DMS 273 treated with DMSO at 0.1 percent for 48 hours (cell line): ENCODE results near the gene SETBP1.
A peak's percentile ranks its signal among the peaks of the same experiment; 100 is the strongest.

ENCODE experiments used
- DNase-seq: peaks from one replicate; lab custom pipeline; 2025; lab: John Stamatoyannopoulos, UW

SETBP1 gene

GRCh38 chr18:44731530-44732237, 51.0 kb downstream of the SETBP1 start:
- DNase-seq: no peak

- DNase-seq: no peak
Measured at GRCh38 chr18:44732238-44732563, 51.5 kb downstream of the SETBP1 start.

- DNase-seq: no peak
Measured at GRCh38 chr18:44732599-44732998, 51.9 kb downstream of the SETBP1 start.

- DNase-seq: no peak
Measured at GRCh38 chr18:44733069-44733753, 52.5 kb downstream of the SETBP1 start.

- no peak for DNase-seq
Measured at GRCh38 chr18:44733754-44734465, 53.2 kb downstream of the SETBP1 start.

- no peak for DNase-seq
Measured at GRCh38 chr18:44735096-44735495, 54.4 kb downstream of the SETBP1 start.

GRCh38 chr18:44736664-44737380, 56.1 kb downstream of the SETBP1 start:
- DNase-seq: no peak

- DNase-seq: no peak
Measured at GRCh38 chr18:44737623-44738022, 56.9 kb downstream of the SETBP1 start.

- no peak for DNase-seq
Measured at GRCh38 chr18:44740000-44740399, 59.3 kb downstream of the SETBP1 start.

- peak; percentile 33 for DNase-seq
Measured at GRCh38 chr18:44741085-44741484, 60.4 kb downstream of the SETBP1 start.

- no peak for DNase-seq
Measured at GRCh38 chr18:44741511-44741910, 60.8 kb downstream of the SETBP1 start.

- DNase-seq: no peak
Measured at GRCh38 chr18:44742126-44742525, 61.4 kb downstream of the SETBP1 start.

- peak; percentile 98 for DNase-seq
Measured at GRCh38 chr18:44742718-44743311, 62.1 kb downstream of the SETBP1 start.

GRCh38 chr18:44743631-44744030, 62.9 kb downstream of the SETBP1 start:
- peak; percentile 59 for DNase-seq

- DNase-seq: no peak
Measured at GRCh38 chr18:44744161-44745121, 63.8 kb downstream of the SETBP1 start.

- DNase-seq: no peak
Measured at GRCh38 chr18:44747157-44747556, 66.5 kb downstream of the SETBP1 start.

GRCh38 chr18:44748582-44748981, 67.9 kb downstream of the SETBP1 start:
- no peak for DNase-seq

- DNase-seq: no peak
Measured at GRCh38 chr18:44750774-44751173, 70.1 kb downstream of the SETBP1 start.

- DNase-seq: no peak
Measured at GRCh38 chr18:44754567-44754966, 73.9 kb downstream of the SETBP1 start.

GRCh38 chr18:44758861-44759631, 78.4 kb downstream of the SETBP1 start:
- no peak for DNase-seq
